ENCODE data around the gene PRDM15.

The PRDM15 gene

DNA sequence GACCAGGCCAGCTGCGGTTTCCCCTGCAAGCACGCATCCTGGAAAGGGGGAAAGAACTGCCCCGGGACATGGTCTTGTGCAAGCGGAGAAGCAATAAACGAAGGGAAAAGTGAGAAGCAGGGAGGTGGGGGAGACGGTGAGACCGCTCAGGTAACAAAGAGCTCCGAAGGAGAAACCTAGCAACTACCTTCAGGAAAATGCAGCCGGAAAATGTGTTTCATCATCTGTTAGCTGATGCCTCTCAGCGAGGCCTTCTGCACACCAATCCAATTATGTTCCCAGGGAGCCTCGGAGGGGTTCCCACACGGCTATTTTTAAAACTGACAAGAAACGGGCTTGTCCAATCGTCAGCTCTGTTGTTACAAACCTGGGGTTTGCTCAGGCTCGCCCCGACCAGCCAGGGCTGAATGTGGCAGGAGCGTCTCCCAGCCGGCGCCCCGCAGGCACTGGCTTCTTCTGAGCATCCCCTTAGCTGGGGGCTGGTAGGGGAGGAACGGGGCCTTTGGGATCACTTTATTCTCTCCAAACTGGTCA is 115.7 kb downstream of the PRDM15 start:
- no peak for DNase-seq (ENCODE audit: low read depth)

- no peak for DNase-seq (ENCODE audit: low read depth)
These were observed 116.4 kb downstream of the PRDM15 start for GRCh38 chr21:41762753-41763152.

DNA sequence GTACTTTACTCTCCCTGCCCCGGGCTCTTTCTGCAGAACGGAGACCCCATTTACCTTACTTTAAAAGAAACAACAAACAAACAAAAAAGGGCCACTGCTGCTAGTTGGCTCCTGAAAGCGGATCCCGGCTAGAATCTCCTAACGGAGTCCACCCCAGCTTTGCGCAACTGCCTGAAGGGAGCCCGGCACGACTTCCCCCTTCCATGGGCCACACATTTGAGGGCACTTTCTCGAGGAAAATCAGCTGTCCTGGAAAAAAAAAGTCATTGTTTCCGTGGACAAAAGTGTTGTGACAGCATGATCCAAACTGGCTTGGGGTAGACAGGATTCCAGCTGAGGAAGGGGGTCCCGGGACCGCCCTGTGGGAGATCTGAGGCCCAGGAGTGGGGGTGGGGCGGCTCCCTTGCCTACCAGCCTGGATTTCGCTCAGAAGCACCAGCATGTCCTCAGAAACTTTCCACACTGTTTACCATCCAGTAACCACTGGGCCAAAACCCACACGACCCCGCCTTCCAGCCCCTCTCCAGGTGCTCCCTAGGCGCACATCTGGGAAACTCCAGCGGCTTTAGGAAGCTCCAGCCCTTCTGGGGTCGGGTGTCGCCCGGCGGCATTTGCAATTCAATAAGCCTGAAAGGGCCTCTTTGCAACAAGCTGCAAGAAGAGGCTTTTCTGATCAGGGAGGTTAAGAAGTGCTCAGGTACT is 117.1 kb downstream of the PRDM15 start:
- no peak for DNase-seq (ENCODE audit: low read depth)

- no peak for DNase-seq (ENCODE audit: low read depth)
These were observed 117.8 kb downstream of the PRDM15 start for GRCh38 chr21:41761211-41761933.

- DNase-seq (ENCODE audit: low read depth), result no peak
These were observed 118.7 kb downstream of the PRDM15 start for GRCh38 chr21:41760411-41760810.

DNA sequence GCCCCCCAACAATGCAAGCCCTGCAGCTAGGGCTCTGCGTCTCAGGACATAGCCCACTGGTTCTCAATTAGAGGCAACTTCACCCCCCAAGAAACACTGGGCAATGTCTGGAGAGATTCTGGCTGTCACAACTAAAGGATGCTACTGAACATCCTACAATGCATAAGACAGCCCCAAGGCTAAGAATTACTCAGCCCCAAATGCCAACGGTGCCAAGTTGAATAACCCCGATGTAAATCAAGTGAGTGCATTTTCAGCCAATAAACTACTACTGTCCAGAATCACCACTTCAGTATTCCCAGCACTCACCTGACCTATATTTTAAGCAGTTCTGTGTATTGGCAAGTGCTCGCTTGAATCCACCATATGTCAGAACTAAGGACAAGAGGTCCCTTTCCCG is 119.2 kb downstream of the PRDM15 start:
- no peak for DNase-seq (ENCODE audit: low read depth)

GRCh38 chr21:41759214-41759840 is 119.8 kb downstream of the PRDM15 start:
- no peak for DNase-seq (ENCODE audit: low read depth)

- no peak for DNase-seq (ENCODE audit: low read depth)
These were observed 120.6 kb downstream of the PRDM15 start for GRCh38 chr21:41758550-41758949.

GRCh38 chr21:41755934-41756773 is 123.0 kb downstream of the PRDM15 start:
- DNase-seq (ENCODE audit: low read depth), result no peak

- DNase-seq (ENCODE audit: low read depth), result no peak
These were observed 123.7 kb downstream of the PRDM15 start for GRCh38 chr21:41755258-41755933.

DNA sequence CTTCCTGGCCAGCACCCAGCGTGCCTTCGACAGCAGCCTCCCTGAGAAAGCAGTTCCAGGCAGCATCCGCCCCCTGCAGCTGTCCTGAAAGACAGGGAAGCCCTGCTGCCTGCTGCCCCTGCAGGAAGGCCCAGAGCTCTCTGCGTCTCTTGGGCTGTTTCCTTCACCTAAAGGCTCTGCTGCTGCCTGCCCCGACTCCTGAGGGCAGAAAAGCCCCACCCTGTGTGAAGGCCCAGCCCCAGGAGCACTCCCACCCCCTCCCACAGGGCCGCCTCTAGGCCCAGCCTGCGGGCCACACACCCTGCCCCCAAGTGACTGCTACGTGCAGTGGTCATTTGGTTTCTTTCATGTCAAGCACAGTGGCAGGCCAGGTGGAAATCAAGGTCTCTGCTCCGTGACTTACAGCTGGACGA is 124.7 kb downstream of the PRDM15 start:
- no peak for DNase-seq (ENCODE audit: low read depth)

DNA sequence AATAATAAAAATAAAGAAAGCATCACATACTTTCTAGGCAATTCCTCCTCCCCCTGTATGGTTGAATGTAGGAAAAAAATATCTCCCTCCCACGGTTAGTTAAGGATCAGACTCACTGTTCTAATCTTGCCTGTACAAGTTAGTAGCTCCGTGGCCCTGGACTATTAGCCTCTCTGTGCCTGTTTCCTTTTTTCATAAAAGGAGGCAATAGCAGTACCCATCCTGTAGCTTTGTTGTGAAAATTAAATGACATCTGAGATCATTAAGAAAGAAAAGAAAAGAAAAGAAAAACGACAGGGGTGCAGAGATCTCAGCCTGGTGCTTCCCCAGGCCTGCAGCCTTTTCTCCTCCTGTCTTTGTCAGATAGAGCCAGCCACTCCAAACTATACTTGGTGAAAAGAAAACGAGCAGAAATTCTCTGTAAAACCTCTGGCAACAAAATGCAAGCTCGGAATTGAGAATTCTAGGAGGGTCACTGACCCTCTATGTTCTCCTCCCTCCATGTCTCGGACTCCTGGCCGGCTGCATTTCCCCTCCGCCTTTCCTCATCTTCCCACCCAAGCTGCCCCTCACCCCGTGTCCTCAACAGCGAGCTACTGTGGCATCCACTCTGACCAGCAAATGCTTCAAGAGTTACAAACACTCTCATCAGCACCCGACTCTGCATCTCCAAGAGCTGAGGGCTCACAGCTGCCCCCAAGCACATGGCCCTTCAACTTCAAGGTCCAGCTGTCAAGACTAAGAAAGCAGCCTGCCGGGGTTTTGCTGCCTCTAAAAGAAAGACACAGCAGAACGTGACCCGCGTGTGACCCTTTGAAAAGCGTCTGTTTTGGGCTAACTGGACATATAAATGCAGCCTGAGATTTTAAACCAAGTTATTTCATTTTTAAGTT is 125.9 kb downstream of the PRDM15 start:
- DNase-seq (ENCODE audit: low read depth), result no peak

DNA sequence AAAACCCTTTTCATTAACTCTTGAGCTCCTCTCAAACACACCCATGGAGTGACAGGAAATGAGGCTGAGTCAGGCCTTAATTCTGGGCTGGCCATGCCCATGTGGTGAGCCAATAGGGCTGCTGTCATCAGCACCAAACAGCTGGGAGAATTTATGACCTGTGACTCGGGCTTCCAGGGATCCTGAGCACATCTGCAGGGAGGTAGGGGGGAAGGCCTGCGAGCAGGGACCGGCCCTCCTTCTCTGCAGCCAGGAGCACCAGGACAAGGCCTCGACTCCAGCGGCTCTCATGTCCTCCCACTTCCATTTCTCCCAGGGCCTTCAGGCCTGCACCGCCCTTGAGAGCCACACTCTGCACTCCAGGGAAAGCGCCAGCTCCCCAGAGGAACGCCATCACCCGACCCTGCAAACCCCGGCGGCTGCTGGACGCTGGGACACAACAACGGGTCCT is 126.9 kb downstream of the PRDM15 start:
- peak; percentile 24 for DNase-seq (ENCODE audit: low read depth)

DNA sequence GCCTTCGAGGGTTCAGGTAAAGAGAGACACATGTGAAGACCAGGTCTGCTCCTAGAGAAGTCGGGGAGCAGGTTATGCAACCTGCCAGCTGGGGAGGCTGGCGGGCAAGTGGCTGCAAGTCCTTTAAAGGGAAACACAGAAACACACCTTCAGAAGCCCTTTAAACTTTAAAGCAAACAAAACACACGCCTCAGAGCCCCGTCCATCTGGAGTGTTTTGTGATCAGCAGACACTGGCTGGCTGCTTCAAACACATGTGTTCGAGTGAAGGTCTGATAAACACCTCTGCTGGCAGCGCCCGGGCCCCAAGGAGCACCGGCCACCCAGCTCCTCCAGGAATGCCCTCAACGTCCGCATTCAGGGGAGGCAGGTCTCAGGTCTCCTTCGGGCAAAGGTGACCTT is 127.5 kb downstream of the PRDM15 start:
- DNase-seq (ENCODE audit: low read depth), result no peak

GRCh38 chr21:41750532-41751151 is 128.5 kb downstream of the PRDM15 start:
- no peak for DNase-seq (ENCODE audit: low read depth)

DNA sequence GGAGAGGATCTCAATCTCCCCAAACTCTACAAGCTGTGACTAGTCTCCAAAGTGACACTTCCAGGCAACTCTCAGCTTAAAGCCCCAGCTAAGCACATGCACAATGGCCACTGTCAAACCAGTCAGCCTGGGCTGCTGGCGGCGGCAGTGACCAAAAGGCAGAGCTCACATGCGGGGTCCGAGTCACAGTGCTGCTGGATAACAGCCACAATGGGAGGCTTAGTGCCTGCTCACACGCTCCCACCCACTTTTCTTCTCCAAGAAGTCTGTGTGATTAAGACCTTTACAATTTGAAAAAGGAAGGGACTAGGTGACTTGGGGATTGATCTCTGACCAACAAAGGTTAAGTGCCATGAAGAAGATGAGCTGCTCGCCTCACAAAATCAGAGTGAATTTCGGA is 129.1 kb downstream of the PRDM15 start:
- DNase-seq (ENCODE audit: low read depth), result no peak

DNA sequence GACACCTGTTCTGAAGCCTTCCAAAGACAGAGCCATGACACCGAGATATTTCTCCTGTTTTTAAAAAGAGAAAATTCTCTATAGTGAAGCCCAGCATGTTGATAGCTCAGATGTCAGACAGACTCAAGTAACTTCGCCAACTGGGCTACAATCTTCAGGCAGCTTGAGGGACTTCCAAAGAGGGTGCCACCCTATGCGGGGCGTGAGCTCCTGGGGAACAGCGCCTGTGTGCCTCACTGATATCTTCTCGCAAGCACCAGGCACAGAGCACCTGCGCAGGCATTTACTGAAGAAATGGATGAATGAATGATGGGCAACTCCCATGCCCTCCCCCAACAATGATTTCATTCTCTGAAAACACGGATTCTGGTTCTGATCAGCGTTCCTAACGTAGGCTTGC is 129.9 kb downstream of the PRDM15 start:
- DNase-seq (ENCODE audit: low read depth), result no peak
